GM19351 (cell line): Measurements from ENCODE around the gene SCAMP2.

Experiments
- ATAC-seq: cut with Tn5 transposase; IDR thresholded peaks from one replicate; pipeline ENCODE4 v1.9.1; 2021; ENCODE audit warnings: mild to moderate bottlenecking, moderate library complexity; ENCODE audit not compliant: unreplicated experiment

The SCAMP2 gene

GRCh38 chr15:74839526-74840395 is 33.4 kb downstream of the SCAMP2 start:
- no peak for ATAC-seq

DNA sequence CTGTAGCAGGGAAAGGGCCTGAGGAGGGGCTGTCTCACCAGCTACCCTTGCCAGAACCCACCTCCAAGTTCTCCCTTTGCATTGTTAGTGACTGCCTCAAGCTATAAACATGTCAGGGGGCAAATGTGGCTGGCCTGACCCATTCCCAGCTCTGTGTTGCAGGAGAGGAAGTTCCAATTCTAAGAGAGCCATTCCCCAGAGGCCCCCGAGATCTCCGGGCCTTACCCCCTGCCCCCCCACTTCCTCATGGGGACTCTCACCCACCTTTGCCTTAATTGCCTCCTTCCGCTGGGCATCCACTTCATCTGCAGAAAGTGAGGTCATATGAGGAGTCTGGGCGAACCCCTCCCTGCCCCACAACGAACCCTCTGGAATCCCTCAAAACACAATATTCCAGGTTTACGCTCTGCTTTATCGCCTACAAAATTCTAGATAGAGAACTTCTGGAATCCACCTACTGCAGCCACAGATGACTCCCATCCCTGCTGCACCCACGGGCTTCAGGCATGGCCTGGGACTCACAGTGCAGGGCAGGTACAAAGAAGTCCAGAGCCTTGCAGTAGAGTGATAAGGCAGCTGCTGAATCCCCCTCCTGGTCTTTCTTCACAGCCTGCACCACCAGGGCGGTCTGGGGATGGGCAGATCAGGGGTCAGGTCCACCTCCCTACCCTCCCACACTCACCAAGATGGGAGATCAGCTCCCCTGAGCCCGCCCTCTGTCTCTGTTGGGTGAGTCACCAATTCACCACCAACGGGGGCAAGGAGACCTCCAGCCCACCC is 34.2 kb downstream of the SCAMP2 start:
- no peak for ATAC-seq

DNA sequence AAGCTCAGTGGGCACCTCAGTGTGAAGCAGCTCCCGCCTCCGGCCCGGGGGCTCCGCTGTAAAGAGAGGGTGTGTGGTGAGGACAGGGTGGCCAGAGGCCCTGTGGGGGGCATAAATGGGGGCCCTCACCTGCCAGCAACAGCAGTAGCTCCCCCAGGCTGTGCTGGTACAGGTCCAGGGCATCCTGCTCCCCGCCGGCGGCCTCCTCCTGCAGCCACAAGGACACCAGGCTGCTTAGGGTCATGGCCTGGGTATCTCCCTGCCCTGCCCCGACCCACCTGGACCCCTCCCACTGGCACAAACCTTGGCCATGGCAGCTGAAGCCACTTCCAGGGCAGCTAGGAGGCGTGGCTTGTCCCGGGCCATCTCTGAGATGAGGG is 35.0 kb downstream of the SCAMP2 start:
- ATAC-seq: no peak

DNA sequence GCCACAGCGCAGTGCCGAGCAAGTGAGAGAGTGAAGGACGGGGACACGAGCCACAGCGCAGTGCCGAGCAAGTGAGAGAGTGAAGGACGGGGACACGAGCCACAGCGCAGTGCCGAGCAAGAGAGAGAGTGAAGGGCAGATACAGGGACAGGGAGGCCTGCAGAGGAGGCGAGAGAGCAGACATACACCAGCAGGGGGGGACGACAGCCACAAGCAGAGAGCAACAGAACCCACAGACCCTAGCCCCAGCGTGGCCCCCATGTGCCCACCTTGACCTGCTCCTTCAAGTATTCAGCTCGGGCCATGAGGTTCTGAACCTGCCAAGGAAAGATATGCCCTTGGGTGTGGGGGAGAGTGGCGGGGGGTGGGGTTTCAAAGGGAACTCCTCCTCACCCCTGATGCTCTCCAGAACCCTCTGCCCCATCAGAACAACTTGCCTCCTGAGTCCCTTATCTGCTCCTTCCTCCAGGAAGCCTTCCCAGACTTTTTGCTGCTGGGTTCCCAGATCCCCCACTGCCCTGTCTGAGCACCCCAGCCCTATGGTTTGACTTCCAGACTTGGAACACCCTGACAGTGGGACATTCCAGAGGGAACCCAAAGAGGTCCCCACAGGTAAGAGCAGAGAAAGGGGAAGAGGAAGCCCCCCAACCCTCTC is 35.6 kb downstream of the SCAMP2 start:
- no peak for ATAC-seq

GRCh38 chr15:74836846-74837245 is 36.3 kb downstream of the SCAMP2 start:
- ATAC-seq: no peak

- ATAC-seq: no peak
These were observed 37.8 kb downstream of the SCAMP2 start for GRCh38 chr15:74835312-74835823.

DNA sequence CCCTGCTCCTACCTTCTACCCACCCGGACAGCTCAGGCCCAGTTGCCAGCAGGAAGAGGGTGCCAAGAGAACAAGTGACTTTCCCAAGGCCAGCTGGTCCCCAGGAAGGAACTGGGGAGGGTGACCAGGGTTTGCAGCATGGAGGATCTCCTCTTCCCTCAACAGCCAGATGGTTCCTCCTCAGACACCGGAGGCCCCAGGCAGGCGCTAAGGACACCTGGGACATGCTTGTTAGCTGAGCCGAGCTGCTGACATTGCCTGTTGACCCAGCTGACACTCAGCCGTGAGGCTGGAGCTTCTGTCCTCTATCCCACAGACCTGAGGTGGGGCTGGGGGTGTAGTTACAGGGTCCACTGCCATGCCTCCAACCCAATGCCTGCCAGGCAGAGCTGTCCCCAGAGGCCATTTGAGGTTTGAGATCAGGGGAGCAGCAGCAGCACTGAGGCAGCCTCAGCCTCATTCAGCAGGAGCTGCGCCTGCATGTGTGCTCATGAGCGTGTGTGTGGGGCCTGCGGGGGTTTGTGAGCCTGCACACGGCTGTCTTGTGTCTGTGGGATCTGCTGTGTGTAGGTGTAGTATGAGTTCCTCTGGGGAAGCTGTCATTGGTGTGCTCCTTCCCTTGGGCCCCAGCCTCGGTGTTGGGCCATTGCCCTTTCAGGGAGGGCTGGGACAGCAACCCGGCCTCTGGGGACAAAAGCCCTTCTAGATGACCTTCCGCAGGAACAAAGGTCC is 39.6 kb downstream of the SCAMP2 start:
- no peak for ATAC-seq

DNA sequence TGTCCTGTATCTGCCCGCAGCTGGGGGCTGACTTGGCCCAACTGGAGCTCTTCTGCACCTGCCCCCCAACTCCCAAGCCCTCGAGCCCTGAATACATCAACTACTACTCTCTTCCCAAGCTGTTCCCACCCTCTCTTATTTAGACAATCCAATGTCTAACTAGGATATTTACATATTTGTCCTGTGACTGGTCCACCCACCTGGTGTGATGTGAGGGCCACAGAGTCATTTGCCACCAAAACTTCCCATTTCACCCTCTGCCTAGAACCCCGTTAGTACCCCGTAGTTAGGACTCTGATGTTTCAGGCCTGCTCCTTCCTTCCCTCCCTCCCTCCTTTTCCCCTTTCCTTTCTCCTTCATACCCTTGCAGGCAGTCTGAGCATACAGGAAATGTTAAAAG is 40.3 kb downstream of the SCAMP2 start:
- ATAC-seq: no peak

- no peak for ATAC-seq
These were observed 41.2 kb downstream of the SCAMP2 start for GRCh38 chr15:74831813-74832495.

- ATAC-seq: no peak
These were observed 42.3 kb downstream of the SCAMP2 start for GRCh38 chr15:74830868-74831267.

DNA sequence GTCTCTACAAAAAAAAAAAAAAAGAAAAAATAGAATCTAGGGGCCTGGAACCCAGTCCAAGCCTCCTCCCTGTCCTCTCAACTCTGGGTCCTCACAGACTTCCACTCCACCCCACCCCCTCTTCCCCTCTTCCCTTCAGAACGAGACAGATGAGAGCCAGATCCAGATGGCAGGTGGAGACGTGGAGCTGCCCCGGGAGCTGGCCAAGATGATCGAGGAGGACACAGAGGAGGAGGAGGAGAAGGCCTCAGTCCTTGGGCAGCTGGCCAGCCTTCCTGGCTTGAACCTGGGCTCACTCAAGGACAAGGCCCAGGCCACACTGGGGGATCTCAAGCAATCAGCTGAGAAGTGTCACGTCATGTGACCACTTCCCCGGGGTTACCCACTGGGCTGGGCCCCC is 43.2 kb downstream of the SCAMP2 start:
- no peak for ATAC-seq

- ATAC-seq: no peak
These were observed 43.7 kb downstream of the SCAMP2 start for GRCh38 chr15:74829486-74829885.

- no peak for ATAC-seq
These were observed 44.3 kb downstream of the SCAMP2 start for GRCh38 chr15:74828835-74829234.

DNA sequence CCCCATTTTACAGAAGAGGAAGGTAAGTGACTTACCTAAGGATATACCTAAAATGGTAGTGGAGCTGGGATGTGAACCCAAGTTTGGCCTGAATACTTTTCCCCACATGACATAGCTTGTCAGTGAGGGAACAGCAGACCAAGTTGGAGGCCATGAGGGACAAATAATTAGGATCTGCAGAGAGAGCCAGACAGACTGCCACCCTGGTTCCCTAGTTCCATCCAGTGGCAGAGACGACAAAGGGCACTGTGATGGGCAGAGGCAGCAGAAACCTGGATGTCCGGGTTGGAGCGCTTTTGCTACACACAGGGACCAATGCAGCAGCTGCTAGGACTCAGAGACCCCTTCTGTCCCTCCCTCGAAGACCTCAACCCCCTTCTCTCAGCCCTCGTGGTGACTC is 45.6 kb downstream of the SCAMP2 start:
- ATAC-seq: no peak

DNA sequence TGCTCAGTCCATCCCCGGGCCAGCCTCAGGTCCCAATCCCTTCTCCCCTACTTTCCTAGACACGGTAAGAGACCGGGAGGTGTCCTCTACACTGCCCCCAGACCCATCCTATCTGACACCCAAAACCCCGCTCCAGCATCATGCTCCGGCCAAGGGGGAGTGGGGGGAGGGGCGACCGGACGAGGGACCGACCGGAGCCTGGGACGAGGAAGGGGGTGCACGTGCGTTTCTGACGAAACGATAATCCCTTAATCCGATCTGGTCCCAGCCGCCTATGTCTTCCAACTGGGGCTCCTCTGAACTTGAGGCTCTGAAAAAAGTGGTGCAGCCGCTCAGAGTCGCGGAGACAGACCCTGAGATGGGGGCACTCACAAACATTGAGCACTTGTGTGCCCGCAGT is 46.2 kb downstream of the SCAMP2 start:
- ATAC-seq: no peak

- ATAC-seq: no peak
These were observed 46.8 kb downstream of the SCAMP2 start, which contains the start of gene CPLX3 for GRCh38 chr15:74826364-74826819. Gene CPLX3 (plus strand): TSS chr15:74826627. CDS start chr15:74826704, 77 bp downstream.

DNA sequence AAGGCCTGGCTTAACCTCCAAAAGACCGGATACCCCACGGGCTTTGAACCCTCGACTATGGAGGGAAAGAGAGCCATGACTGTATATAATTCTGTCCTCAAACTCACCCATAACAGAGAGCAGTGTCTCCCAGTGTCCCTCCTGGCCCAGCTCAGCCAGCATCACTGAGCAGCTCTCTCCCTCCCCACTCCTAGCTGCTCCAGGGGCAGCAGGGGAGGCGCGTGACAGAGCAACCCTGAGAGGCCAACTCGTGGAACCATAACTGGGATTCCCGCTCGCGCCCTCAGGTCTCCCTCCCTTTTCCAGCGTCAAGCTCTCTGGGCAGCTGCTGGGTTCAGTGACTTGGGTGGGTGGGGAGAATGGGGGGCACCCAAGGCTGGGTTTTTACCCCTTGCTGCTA is 47.3 kb downstream of the SCAMP2 start:
- no peak for ATAC-seq

DNA sequence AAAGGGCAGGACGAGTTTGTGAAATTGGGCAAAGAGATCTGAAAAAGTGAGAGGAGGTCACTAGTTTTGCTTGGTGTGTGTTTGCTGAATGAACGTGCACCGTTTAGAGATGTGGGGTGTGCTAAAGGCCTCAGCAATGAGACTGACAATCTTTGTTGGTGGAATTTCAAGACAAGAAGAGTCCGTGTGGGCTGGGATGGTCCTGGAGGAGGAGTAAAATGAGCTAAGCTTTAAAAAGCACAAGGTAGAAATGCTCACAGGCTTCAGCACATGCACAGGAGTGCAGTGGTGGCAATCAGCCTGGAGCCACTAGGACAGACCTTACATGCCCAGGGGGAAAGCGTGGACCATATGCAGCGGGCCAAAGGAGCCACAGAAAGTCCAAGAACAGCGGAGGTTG is 48.2 kb downstream of the SCAMP2 start:
- ATAC-seq: no peak

- ATAC-seq: no peak
These were observed 49.8 kb downstream of the SCAMP2 start for GRCh38 chr15:74823324-74823723.

GRCh38 chr15:74822233-74822632 is 50.9 kb downstream of the SCAMP2 start:
- ATAC-seq: no peak
